ENCODE results near the gene CELSR3. TPM values are rescaled to one million over a fixed set of nuclear protein-coding genes. Genes with fewer than 3 reads are reported as not detected.
A peak's percentile ranks its signal among the peaks of the same experiment; 100 is the strongest.

Gene CELSR3
- total RNA-seq, result 0.13 and 0.25 TPM in 2 replicates

DNA sequence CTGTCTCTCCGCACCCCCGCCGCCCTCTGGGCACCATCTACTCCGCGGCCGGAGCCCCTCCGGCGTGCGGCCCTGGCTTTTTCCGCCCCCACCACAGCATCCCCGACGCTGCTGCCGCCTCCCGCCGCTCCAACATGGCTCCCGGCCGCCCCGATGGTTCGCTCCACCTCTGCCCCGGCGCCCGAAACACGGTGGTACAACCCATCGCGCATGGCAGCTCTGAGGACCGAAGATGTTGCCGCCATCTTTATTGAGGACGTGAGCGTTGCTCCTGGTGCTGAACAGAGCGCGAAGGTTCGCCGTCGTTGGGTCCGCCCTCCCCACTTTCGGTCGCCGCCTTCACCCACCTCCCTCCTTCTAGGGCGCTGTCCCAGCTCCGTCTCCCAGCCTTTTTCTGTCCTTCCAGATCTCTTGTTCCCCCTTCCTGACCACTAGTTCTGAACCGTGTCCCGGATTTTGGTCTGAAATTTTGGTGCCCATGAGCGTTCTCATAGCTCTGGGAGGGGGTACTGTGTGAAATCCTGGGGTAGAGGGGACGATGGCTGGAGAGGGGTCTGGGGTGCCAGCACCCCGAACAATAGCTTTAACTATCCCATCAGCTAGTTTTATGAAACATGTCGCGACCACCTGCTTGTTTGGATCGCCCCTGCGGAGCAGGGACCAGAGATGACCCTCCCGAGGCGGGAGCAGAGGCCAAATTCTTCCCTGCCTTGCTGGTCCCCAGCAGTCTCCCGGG, at the start of gene CELSR3:
Gene CELSR3 (minus strand): TSS at position 134 of the 736 bp plus-strand sequence. CDS start 252 bp downstream, outside the sequence.
- peak; percentile 71 to 82 for DNase-seq (ENCODE audit: low read depth in 2 of 2)

DNA sequence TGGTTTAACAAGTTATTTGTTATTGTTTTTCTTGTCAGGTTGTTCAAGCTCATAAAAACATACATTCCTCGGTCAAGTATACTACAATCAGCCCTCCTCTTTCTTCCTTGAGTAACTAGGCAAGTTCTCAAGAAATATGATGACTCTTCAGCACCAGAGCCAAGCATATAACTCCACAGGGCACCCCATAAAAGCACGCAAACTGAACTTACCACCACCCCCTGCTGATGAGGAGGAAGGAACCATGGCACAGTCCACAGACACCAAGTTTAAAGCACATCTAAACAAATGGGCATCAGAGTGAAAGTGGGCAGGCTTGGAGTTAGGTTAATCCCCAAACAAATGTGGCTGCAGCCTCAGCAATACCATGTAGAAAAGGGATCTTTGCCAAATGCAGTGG, 49.0 kb upstream of the CELSR3 start:
- DNase-seq (ENCODE audit: low read depth in 2 of 2), result no peak

DNA sequence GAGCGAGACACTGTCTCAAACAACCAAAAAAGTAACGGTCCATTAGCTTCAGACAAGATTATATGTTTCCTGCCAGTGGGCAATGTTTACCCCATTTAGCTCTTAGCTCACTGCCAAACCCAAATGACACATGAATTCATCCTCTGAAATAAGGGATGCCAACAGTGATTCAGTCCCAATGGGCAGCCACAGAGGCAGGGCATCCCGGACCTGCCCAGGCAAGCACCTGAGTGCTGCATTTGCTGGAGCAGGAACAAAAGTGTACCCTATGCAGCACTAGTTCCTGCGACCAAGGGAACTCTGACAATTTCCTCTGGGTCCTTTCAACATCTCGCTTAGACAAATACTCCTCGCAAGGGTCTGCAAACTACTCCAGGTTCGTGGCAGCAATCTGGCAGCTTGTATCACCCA, 46.4 kb upstream of the CELSR3 start:
- DNase-seq (ENCODE audit: low read depth in 2 of 2), result no peak

- no peak for DNase-seq (ENCODE audit: low read depth in 2 of 2)
Observed at GRCh38 chr3:48708481-48708889, 45.8 kb upstream of the CELSR3 start.

DNA sequence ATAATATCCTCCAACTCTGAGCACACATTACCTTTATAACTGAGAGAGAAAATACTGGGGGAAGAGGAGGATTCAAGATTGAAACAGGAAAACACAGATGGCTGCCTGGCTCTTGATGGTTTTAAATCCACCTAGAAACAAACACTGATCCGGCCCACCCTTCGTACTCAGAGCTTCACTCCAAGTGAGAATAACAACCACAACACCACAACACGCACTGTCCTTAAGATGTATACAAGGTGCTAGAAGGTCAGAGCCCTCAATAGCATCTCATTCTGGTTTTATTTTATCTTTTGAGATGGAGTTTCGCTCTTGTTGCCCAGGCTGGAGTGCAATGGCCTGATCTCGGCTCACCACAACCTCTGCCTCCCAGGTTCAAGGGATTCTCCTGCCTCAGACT, 44.5 kb upstream of the CELSR3 start:
- no peak for DNase-seq (ENCODE audit: low read depth in 2 of 2)

GRCh38 chr3:48702320-48702920, 39.7 kb upstream of the CELSR3 start:
- no peak for DNase-seq (ENCODE audit: low read depth in 2 of 2)

DNA sequence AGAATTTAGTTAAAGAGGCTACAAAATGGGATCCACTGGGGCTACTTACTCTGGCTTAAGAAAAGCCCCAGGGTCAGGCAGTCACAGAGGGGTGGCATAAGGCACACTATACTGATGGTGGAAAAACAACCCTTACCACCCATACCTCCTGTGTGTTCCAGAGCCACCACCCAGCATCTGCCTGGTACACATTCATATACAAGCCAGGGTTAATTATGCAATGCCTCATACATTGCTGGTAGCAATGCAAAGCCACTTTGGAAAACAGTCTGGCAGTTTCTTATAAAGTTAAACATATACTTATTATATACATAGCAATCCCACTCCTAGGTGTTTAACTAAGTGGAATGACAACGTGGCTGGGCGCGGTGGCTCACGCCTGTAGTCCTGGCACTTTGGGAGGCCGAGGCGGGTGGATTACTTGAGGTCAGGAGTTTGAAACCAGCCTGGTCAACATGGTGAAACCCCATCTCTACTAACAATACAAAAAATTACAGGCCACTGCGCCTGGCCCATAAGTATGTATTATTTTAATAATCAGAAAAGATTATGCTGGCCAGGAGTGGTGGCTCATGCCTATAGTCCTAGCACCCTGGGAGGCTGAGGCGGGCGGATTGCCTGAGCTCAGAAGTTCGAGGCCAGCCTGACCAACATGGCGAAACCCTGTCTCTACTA, 38.2 kb upstream of the CELSR3 start:
- no peak for DNase-seq (ENCODE audit: low read depth in 2 of 2)

- no peak for DNase-seq (ENCODE audit: low read depth in 2 of 2)
Observed at GRCh38 chr3:48698891-48699290, 36.2 kb upstream of the CELSR3 start.

DNA sequence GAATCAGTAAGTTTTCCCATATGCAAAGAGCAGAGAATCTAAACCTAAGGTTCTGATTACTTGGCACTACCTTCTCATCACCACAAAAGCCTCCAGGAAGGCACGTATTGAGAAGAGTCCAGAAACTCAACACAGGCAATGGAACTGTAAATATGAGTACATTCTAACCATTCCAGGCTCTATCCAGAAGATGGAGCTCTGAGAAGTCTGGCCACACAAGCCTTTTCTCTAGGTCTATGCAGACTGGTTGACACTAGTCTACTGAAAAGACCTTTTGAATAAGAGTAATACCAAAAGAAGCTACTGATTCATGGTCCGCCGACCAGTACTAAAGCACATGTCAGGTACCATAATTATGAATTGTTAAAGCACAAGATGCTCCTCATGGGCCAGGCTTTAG, 35.3 kb upstream of the CELSR3 start:
- DNase-seq (ENCODE audit: low read depth in 2 of 2), result no peak

DNA sequence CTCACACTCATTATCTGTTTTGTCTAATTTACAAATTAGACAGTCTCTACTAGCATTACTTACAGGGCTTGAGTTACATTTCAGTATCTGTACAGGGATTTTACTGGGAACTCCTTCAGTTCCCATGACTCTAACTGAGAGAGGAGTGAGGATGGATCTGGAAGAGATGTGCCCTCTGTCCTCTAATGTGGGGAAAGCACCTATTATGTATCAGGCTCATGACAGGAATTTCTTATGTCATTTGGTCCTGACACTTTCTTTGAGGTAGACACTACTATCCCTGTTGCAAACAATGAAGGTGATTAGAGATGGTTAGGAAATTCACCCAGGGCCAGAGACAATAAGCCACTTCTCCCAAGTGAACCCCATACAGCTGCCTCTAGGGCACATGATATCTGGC, 33.9 kb upstream of the CELSR3 start:
- no peak for DNase-seq (ENCODE audit: low read depth in 2 of 2)

DNA sequence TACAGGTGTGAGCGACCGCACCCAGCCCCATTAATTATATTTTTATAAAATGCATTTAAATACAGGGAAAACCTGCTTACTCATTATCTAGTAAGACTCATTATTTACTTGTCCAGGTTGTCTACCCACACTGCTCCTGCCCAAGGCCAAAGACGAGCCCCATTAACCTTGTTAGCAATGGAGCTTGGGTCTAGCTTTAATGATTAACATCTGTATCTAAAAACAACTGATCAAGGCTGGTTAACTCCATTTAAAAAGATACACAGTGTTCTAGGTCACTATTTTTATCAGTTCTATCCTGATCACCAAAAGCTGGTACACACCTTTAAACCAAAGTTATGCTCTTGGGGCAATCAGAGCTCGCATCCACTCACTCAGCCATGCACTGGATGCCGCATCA, 33.5 kb upstream of the CELSR3 start:
- no peak for DNase-seq (ENCODE audit: low read depth in 2 of 2)

- peak in 1 of 2 donors; percentile 61 for DNase-seq (ENCODE audit: low read depth in 2 of 2)
Observed at GRCh38 chr3:48695393-48695753, 32.7 kb upstream of the CELSR3 start.

GRCh38 chr3:48694610-48695392, 32.1 kb upstream of the CELSR3 start:
- DNase-seq (ENCODE audit: low read depth in 2 of 2), result peak in 1 of 2 donors; percentile 49

DNA sequence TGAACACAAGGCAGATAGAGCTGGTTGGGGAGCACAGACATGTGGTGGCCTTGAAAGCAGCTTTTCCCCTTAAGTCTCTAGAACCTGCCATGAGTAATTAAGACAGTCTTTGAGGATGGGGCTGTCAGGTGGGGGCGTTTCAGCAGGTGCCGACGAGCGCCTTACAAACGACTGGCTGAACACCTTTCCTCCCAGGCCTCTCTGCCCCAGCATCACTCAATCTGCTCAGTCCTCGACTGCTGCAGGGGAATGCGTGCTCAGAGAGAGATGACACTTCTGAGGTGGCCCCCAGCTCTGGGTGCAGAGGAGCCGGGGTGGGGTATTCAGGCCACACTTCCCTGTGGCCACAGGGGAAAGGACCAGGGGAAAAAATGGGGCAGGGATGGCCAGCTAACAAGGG, 31.1 kb upstream of the CELSR3 start:
- no peak for DNase-seq (ENCODE audit: low read depth in 2 of 2)

DNA sequence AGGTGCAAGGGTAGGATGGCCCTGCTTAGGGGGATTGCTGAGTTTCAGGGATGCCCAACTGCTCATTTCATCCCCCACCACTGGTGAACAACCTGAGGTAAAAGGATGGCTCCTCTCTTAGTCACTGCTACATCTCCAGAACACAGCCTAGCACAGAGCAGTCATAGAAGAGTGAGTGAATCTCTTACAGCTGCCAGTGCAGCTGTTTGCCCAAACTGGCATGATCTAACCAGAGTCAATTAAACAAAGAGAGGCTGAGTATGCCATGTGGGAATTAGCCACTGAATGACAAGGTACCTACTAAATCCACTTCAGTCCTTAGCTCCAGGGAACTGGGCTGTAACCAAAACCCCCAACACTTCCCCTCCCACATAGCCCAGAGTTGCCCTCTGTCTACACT, 29.9 kb upstream of the CELSR3 start:
- DNase-seq (ENCODE audit: low read depth in 2 of 2), result no peak

DNA sequence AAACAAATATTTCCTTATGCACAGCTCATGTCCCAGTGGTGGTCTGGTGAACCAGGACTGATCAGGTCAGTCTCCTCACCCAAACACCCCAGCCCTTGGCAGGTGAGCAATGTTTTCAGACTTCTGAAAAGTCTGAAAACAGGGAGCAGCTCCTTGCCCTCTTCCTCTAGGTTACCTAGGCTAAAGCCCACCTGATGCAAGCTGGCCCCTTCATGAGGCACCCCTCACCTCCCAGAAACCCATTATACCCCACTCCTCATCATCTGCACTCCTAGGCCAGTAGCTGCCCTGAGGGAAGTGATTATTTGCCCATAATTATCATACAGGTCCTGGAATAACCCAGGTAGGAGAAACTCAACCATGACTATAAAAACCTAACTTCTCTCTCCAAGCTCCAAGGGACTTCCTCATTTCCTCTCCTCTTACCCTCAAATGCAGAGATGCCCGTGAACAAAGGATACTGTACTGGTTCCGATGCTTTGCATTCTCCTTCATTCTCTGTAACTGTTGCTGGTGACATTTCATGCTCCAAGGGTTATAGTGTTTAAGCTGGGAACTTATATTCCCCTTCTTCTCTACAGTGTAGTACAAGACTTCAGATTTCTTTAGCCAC, 28.3 kb upstream of the CELSR3 start:
- DNase-seq (ENCODE audit: low read depth in 2 of 2), result no peak

GRCh38 chr3:48689384-48689783, 26.7 kb upstream of the CELSR3 start:
- DNase-seq (ENCODE audit: low read depth in 2 of 2), result no peak

GRCh38 chr3:48688737-48689075, 26.0 kb upstream of the CELSR3 start:
- DNase-seq (ENCODE audit: low read depth in 2 of 2), result no peak

- DNase-seq (ENCODE audit: low read depth in 2 of 2), result no peak
Observed at GRCh38 chr3:48688032-48688736, 25.5 kb upstream of the CELSR3 start.

DNA sequence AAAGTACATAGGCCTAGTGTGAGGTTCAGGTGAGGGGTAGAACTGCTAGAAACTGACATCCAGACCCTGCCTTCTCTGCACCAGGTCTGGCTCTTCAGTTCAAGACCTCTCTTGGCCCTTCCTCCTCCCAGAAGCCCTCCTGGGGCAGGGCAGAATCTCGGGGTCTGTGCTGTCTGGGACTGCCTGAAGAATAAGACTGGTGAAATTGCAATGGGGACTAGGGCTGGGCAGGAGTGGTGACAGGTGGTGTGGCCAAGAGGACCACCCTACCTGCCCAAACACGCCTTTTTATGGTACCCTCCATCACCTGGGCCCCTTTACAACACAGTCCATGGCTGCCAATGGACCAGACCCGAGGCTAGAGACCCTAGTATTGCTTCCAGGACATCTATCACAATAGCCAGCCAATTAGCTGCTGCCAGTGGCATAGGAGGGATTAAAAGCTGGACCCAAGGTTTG, 24.6 kb upstream of the CELSR3 start:
- no peak for DNase-seq (ENCODE audit: low read depth in 2 of 2)

All from dermis microvascular lymphatic vessel endothelial cell (primary cell).